ENCODE data around the gene TCTN1.
"Not testable (repeated sequence)": the region's sequence is repeated elsewhere in the genome, so short reads cannot be mapped to it uniquely, and the experiment has no call there.

The TCTN1 gene

DNA sequence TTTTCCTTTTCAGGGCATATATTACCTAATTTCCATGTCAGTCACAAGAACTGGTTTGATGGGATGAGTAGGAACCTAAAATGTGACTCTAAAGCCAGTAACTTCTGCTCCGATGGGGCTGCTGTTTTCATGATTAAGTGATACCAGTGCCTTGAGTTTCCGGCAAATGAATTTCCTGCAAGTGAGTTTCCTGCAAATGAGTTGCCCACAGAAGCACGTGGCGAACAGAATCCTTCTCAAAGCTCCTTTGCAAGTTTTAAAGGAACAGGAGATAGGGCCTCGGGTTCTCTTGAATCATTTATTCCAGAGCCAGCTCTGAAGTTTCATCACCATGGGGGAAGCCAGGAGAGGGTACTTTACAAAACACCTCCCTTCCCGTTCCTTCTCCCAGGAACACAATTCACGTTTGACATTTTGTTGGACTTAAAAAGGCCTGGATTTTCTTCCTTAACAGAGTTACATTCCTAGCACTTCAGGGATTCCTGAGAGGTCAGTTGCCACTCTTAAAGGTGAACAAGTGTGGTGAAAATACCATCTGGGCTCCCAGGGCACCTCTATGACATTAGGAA lies 28.6 kb upstream of the TCTN1 start:
- DNase-seq (ENCODE audit: low read depth, low spot score): no peak

DNA sequence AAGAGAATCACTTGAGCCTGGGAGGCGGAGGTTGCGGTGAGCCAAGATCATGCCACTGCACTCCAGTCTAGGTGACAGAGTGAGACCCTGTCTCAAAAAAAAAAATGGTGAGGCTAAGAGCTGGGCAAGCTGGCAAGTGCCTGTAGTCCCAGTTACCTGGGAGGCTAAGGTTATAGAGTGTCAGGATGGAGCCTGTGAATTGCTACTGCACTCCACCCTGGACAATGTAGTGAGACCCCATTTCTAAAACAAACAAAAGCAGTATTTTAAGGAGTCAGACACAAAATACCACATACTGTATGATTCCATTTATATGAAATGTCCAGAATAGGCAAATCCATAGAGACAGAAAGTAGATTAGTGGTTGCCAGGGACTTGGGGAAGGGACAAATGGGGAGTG lies 26.8 kb upstream of the TCTN1 start:
- DNase-seq (ENCODE audit: low read depth, low spot score): not testable (repeated sequence)

DNA sequence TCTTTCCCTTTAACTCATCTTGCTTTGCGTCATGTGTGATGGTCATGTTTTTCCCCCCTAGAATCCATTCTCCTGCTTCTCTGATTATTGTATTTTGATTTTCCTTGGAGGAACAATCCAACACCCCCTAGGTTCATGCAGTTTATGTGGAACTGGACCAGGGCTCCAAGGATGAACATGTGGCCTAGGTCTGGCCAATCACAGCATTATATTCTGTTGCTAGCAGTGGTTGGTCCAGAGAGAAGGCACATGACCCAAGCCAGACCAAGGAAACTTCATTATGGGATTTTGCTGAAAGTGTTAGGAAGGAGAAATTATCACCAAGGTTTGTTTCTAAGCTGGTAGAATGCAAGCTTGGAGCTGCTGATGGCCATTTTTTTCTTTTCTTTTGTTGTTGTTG lies 23.9 kb upstream of the TCTN1 start:
- no peak for DNase-seq (ENCODE audit: low read depth, low spot score)

DNA sequence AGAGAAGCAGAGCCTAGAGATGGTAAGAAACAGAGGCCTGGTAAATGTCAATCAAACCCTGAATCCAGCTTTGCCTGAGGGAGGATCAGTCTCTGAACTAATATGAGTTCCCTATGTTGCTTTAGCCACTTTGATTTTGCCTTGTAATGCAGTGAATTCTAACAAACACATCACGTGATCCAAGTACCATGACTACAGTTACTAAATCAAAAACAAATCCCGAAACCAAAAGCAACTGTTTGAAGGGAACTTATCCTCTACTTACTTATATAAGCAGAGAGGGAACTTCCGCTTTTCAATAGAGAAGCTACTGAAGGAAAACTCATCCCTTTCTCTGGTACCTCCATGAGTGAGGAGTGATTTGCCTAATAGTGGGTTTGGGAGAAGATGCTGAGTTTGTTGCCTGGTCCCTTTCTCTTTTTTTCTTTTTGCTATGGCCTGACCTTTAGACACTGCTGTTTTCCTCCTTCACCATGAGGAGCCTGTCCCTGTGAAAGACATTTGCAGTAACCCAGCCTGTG lies 23.1 kb upstream of the TCTN1 start:
- no peak for DNase-seq (ENCODE audit: low read depth, low spot score)

DNA sequence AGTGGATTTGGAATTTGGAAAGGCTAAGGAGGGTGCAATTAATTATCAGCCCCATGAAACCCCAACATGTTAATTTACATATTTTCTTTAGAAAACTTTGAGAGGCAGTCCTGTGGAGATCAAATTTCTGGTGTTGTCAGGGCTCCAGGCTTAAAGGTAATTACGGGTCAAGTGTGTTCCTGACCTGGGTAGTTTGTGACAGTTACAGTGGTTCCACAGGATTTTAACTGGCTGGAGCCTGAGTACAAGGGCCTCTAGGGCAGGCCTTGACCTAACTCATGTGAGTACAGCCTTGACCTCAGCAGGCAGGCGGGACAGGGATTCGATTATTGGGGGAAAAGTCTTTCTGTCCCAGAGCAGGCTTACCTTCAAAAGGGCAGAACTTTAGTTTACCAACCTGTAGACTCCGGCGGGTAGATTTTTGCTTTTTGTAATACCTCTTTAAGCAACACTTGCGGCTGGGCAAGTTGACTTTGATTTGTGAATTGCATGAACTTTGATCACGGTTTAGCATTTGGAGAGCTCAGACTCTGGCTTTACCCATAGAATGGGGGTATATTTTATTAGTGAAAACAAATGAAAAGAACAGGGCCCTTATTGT lies 22.4 kb upstream of the TCTN1 start:
- DNase-seq (ENCODE audit: low read depth, low spot score): no peak

DNA sequence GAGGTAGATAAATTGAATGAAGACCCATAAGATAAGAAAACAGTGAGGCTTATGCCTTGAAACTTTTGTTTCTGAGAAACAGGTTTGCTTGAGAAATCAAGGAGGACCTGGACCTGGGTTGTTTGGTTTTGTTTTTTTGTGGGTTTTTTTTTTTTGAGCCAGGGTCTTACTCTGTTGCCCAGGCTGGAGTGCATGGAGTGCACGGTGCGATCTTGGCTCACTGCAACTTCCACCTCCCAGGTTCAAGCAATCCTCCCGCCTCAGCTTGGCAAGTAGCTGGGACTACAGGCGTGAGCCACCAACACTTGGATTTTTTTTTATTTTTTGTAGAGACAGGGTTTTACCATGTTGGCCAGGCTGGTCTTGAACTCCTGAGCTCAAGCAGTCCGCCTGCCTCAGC lies 21.9 kb upstream of the TCTN1 start:
- no peak for DNase-seq (ENCODE audit: low read depth, low spot score)

DNA sequence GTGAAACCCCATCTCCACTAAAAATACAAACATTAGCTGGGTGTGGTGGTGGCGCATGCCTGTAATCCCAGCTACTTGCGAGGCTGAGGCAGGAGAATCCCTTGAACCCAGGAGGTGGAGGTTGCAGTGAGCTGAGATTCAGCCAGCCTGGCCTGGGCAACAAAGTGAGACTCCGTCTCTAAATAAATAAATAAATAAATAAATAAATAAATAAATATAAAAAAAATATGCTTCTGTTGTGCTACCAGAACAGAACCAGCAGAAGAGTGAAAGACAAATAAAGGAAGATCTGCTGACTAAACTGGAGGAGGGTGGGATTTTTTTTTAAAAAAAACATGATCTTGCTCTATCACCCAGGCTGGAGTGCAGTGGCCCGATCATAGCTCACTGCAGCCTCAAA lies 21.0 kb upstream of the TCTN1 start:
- DNase-seq (ENCODE audit: low read depth, low spot score): not testable (repeated sequence)

DNA sequence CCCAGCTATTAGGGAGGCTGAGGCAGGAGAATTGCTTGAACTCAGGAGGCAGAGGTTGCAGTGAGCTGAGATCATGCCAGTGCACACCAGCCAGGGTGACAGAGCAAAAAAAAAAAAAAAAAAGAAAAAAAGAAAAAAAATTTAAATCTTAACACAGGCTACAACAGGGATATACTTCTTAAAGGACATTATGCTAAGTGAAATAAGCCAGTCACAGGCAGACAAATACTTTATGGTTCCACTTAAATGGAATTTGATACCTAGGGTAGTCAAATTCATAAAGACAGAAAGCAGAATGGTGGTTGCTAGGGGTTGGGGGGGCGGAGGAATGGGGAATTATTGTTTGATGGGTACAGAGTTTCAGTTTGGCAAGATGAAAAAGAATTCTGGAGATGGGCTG lies 16.0 kb upstream of the TCTN1 start:
- no peak for DNase-seq (ENCODE audit: low read depth, low spot score)

DNA sequence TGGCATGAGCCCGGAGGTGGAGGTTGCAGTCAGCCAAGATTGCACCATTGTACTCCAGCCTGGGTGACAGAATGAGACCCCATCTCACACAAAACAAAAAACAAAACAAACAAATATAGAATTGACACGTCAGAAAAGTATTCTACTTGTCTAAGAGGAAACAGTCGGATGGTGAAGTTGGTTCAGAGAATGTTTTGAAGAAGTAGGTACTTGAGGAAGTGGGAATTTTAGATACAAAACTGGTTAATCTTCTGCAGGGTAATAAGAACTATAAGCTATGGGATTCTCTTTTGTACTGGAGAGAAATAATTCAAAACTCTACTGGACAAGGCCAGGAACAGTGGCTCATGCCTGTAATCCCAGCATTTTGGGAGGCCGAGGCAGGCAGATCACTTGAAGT lies 14.6 kb upstream of the TCTN1 start:
- no peak for DNase-seq (ENCODE audit: low read depth, low spot score)

DNA sequence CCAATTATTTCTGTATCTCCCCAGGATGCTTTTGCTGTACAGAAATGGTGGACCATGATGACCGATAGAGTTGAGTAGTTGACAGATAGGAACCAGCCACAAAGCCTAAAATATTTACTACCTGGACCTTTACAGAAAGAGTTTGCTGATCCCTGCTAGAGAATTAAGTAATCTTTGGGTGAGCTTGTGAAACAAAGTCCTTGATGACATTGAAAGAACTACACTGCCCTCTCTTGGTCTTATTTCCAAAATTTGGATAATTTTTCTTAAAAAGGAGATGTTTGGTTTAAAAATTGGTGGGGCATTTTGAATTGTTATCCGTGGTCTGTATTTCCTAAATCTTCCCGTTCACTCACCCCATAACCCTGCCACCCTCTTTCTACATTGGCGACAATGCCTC lies 13.7 kb upstream of the TCTN1 start:
- no peak for DNase-seq (ENCODE audit: low read depth, low spot score)

DNA sequence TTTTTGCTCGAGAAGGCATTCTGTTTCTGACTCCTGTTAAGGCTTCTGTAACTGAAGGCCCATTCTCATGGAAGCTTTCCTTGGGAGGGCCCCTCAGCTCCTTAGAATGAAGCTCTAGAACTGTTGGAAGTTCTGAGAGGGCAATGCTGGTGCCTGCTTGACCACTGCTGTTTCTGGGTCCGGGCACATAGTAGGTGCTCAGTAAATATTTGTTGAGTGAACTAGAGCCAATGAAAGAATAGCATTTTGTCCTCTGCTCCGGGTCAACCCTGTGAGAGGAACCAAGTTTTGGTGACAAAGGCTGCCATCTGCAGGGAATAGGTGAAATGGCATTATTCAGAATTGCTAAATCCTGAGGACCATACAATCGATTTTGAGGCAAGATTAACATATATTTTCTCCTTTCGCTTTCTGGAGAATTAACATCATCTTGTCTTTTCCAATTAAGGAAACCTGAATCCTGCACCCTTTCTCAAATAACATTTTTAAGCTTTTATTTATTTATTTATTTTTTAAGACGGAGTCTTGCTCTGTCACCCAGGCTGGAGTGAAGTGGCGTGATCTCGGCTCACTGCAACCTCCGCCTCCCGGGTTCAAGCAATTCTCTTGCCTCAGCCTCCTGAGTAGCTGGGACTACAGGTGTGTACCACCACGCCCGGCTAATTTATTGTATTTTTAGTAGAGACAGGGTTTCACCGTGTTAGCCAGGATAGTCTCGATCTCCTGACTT lies 11.7 kb upstream of the TCTN1 start:
- not testable (repeated sequence) for DNase-seq (ENCODE audit: low read depth, low spot score)

DNA sequence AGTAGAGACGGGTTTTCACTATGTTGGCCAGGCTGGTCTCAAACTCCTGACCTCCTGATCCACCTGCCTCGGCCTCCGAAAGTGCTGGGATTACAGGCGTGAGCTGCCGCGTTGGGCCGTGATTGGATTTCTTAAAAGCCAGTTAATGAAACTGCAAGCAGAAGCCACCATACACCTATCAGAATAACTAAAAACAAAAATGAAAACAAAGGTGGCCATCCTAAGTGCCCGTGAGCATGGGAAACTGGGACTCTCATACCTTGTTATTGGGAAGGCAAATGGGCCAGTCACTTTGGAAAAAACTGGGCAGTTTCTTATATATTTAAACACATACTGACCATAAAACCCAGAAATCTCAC lies 7.7 kb upstream of the TCTN1 start:
- no peak for DNase-seq (ENCODE audit: low read depth, low spot score)

DNA sequence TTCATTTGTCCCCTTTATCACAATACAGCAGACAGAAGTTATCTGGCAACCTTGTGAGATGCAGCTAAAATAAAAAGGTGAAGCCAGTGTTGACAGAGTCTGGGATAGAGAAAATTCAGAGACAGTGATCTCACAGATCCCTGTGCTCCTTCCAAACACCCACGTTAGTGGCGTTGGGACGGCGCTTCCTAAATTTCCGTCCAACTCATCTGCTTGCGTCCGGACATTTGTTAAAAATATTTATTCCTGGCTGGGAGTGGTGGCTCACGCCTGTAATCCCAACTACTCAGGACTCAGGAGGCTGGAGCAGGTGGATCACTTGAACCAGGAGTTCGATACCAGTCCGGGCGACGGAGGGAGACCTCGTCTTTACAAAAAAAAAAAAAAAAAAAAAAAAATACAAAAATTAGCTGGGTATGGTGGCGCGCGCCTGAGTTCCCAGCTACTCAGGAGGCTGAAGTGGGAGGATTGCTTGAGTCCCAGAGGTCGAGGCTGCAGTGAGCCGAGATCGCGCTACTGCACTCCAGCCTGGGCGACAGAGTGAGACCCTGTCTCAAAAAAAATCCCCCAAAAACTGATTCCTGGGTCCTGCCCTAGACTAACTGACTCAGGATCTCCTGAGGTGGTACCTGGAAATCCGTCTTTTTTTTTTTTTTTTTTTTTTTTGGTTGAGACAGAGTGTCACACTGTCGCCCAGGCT lies 708 bp upstream of the TCTN1 start:
- no peak for DNase-seq (ENCODE audit: low read depth, low spot score)

DNA sequence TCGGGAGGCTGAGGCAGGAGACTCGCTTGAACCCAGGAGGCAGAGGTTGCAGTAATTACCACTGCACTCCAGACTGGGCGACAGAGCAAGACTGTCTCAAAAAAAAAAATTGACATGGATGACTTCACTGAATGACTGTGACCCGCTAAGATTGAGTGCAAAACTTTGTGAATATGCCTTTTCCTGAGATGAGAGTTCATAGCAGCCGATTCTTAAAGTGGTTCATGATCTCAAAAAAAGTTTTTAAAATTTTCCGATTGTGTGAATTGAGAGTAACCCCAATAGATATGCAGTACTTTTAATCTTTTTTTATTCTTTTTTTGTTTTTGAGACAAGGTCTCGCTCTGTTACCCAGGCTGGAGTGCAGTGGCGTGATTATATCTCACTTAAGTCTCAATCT lies 1.2 kb downstream of the TCTN1 start:
- DNase-seq (ENCODE audit: low read depth, low spot score): no peak

DNA sequence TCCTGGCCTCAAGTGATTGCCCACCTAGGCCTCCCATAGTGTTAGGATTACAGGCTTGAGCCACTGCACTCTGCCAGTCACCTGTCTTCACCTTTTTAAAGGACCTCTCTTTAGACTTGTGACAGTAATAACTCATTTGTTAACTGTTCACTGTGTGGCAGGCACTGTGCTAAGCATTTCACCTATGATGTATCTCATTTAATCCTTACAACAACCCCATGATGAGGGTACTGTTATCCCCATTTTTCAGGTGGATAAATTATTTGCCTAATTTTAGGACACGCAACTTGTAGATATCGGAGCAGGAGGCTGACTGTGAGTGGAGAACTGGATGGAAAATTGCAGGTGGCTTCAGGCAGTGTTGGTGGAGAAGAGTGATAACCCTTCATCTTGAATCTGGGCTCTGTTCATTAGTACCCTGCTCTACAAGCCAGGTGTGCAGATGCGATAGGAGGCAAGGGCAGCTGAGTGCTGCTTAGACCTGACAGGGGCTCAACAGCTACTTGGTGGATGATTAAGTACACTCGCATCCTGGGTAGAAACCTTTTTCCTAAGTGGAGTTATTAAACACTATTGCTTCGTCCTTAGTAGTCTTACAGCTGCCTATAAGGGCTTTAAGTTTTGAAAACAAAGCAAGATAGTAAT lies 2.7 kb downstream of the TCTN1 start:
- no peak for DNase-seq (ENCODE audit: low read depth, low spot score)

DNA sequence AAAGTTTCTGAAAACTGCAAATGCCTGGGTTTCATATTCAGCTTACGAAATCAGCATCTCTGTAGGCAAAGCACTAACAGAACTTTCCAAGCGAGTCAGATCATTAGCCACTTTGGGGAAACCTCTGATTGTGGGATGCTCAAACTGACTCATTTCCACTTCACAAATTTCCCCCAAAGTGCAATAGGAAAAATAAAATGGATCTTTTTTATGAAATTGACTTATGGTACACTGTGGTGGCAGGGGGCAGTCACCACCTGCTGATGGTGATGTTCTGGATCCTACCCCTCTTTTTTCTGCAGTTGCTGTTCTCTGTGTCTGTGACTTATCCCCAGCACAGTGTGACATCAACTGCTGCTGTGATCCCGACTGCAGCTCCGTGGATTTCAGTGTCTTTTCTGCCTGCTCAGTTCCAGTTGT lies 5.6 kb downstream of the TCTN1 start:
- no peak for DNase-seq (ENCODE audit: low read depth, low spot score)

DNA sequence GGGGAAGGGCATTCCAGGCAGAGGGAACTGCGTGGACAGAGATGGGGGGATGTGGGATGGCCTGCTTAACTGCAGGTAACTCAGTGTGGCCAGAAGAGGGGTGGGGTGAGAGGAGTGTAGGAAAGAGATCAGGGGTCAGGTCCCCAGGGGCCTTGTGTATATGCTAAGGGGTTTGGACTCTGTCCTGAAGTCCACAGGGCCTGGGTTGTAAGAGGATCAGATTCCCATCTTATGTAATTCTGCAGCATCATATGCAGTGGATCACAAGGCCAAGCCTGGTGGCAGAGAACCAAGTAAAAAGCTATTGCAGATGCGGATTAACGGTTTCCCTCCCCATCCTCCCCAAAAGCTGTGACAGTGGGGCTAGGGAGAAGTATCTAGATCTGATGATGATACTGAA lies 8.7 kb downstream of the TCTN1 start:
- DNase-seq (ENCODE audit: low read depth, low spot score): no peak

DNA sequence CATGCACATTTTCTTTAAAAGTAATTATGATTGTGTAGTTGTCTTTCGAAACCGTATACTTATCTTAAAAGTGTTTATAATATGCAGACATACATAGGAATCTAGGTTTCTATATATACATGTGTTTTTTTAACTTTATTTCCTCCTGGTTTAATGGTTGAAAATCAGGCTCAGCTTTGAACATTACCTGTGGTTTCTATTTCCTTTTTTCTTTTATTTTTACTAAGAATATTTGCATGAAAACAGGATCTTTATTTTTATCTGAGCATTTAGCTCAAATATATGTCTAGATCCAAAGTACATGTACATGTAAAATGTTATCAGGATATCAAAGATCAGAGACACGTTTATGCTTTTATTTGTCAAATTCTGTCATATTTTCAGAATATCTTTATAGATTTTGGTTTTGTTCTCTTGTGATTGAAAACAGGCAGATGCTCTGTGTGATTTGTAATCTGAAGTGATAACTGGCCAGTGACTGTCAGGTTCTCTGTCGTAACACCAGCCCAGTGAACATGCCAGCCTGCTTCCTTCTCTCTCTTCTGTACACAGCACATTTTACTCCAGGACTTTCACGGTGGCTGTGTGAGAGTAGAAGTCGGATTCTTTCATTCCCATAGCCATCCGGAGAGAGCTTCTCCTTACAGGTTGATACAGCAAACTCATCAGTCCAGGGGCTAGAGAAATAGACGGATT lies 13.7 kb downstream of the TCTN1 start:
- no peak for DNase-seq (ENCODE audit: low read depth, low spot score)

DNA sequence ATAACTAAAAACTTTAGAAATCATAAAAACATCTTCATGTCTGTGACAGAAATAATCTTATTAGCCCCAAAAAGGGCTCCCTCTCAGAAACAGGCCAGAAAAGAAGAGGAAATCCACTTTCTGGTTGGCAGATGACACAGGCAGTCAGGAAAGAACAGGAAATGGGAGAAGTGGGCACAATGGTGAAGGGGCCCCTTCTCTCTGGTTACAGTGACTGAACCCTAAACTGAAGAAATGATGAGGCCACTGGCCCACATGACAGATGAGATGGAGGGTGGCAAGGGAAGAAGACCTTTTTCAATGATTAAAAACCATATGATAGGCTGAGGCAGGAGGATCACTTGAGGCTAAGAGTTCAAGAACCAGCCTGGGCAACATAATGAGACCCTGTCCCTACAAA lies 21.1 kb downstream of the TCTN1 start:
- no peak for DNase-seq (ENCODE audit: low read depth, low spot score)

DNA sequence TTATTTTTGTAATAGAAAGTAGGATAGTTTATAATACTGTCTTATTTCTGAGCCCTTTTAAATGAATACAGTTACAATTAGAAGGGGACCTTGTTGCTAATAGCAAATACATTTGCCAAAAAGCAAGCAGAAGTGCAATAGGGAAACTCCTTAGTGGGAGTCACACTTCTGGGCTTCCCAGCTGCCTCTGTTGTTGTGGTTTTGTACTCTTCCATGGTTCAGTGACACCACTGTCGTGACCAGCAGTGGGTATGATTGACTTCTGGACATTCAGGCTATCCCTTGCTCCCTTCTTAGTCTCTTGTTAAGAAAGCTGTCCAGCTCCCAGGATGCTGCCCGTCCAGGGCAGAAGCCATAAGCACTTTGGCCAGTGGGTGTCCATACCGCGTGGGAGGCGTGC lies 22.6 kb downstream of the TCTN1 start:
- no peak for DNase-seq (ENCODE audit: low read depth, low spot score)

DNA sequence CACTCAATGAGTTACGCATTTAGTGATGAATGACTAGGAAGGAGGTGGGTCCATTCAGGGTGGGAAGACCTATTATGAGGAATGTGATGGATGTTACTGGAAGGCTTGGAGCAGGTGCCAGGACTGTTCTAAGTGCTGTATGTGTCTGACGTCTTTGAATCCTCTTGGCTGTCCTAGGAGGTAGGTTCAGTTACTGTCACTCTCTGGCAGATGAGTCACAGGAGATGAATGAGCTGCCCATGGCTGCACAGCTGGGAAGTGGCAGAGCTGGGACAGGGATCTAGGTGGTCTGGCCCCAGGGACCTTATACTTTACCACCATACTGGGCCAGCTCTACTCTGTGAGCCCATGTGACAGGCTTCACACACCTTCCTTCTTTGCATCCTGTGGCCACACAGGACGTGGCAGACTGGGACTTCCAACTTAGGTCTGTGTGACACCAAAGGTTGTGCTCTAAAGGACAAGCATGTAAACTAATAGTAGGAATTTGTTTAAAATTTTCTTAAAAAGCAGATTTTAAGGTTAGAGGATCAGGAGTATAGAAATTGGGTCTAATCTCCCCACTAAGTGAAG lies 24.0 kb downstream of the TCTN1 start:
- DNase-seq (ENCODE audit: low read depth, low spot score): no peak

Data from smooth muscle cell of the brain vasculature (primary cell).